Hepatocyte (in vitro differentiated cells): ENCODE results near the gene THSD7B. TPM values are rescaled to one million over a fixed set of nuclear protein-coding genes. Genes with fewer than 3 reads are reported as not detected.

Experiments
- DNase-seq: peaks from one replicate; pipeline ENCODE4 v3.0.0-alpha.2; 2016; ENCODE audit warnings: low spot score
- H2AFZ ChIP-seq: fragments of 200-600 bp; sonication (generic); 2 replicates; pipeline ENCODE4 v1.6.0; 2016; ENCODE audit warnings: antibody characterized with exemption, mild to moderate bottlenecking
- H3K27ac ChIP-seq: fragments of 200-600 bp; sonication (generic); 2 replicates; pipeline ENCODE4 v1.5.1; 2016; ENCODE audit warnings: mild to moderate bottlenecking
- H3K27me3 ChIP-seq: fragments of 200-600 bp; sonication (generic); 2 replicates; pipeline ENCODE4 v1.6.1; 2016
- H3K36me3 ChIP-seq: fragments of 200-600 bp; sonication (generic); replicated peaks from 2 replicates; pipeline ENCODE4 v1.5.1; 2016; ENCODE audit warnings: low read depth; ENCODE audit not compliant: insufficient read depth
- H3K4me1 ChIP-seq: fragments of 200-600 bp; sonication (generic); 2 replicates; pipeline ENCODE4 v1.5.1; 2016; ENCODE audit warnings: mild to moderate bottlenecking, moderate library complexity; ENCODE audit not compliant: insufficient read depth
- H3K4me2 ChIP-seq: fragments of 200-600 bp; sonication (generic); 2 replicates; pipeline ENCODE4 v1.6.0; 2016
- H3K4me3 ChIP-seq: fragments of 200-600 bp; sonication (generic); 2 replicates; pipeline ENCODE4 v1.5.1; 2016; ENCODE audit warnings: mild to moderate bottlenecking
- H3K79me2 ChIP-seq: fragments of 200-600 bp; sonication (generic); 2 replicates; pipeline ENCODE4 v1.6.0; 2017; ENCODE audit warnings: mild to moderate bottlenecking
- H3K9me2 ChIP-seq: fragments of 200-600 bp; sonication (generic); replicated peaks from 2 replicates; pipeline ENCODE4 v1.6.0; 2017; ENCODE audit warnings: mild to moderate bottlenecking; ENCODE audit not compliant: insufficient read depth
- H3K9me3 ChIP-seq: fragments of 200-600 bp; sonication (generic); 2 replicates; pipeline ENCODE4 v1.5.1; 2016; ENCODE audit warnings: low read depth, mild to moderate bottlenecking
- H4K20me1 ChIP-seq: fragments of 200-600 bp; sonication (generic); 2 replicates; pipeline ENCODE4 v1.6.0; 2016; ENCODE audit warnings: mild to moderate bottlenecking; ENCODE audit not compliant: insufficient read depth, poor library complexity, severe bottlenecking
- CTCF ChIP-seq: fragments of 200-600 bp; sonication (generic); IDR thresholded peaks from 2 replicates; pipeline ENCODE4 v1.5.1; 2016; ENCODE audit warnings: antibody characterized with exemption, mild to moderate bottlenecking; ENCODE audit not compliant: poor library complexity
- EZH2 ChIP-seq: fragments of 200-600 bp; sonication (generic); IDR thresholded peaks from 2 replicates; pipeline ENCODE4 v1.6.1; 2016; ENCODE audit warnings: antibody characterized with exemption, mild to moderate bottlenecking, borderline replicate concordance
- EZH2phosphoT487 ChIP-seq: fragments of 200-600 bp; sonication (generic); IDR thresholded peaks from one replicate; pipeline ENCODE4 v1.6.1; 2018; ENCODE audit warnings: antibody characterized with exemption, mild to moderate bottlenecking, low read depth, moderate library complexity; ENCODE audit not compliant: unreplicated experiment, severe bottlenecking
- WGBS: methylation state at CpG from one replicate; pipeline ENCODE4 v1.1.6; 2016; ENCODE audit warnings: low lambda C conversion rate; ENCODE audit errors: missing lambda C conversion rate; 5-methylcytosine and 5-hydroxymethylcytosine counted together
- polyA plus RNA-seq: library from polyadenylated mRNA; unstranded; fragments of >200 nt; fragmentation: Nextera tagmentation; extraction: Ambion mirVana; gene quantifications from 2 replicates; pipeline ENCODE4 v1.2.1, GENCODE V29; 2016
- total RNA-seq: library from RNA; depleted of rRNA; stranded (reverse); fragments of >200 nt; gene quantifications from 2 replicates; pipeline ENCODE4 v1.2.3, GENCODE V29; 2014

THSD7B gene
- total and polyA plus RNA-seq, 2 experiments from 2014 or later = 0.48 to 5.7 TPM

GRCh38 chr2:137194111-137194510, 428.8 kb downstream of the THSD7B start:
- no peaks in the 10 kb centered on the region for H3K79me2 ChIP-seq
- no peak overlapping the region for H3K4me3 ChIP-seq
- DNase-seq = no peak
- 46% methylated on average over 1 of the region's 1 CpG for WGBS
- no peaks in the 10 kb centered on the region for H3K4me1 ChIP-seq
- no peaks in the 10 kb centered on the region for H3K9me3 ChIP-seq
- no peak for TF ChIP-seq EZH2
- TF ChIP-seq CTCF = no peak
- TF ChIP-seq EZH2phosphoT487 = no peak
- H3K27ac ChIP-seq = no peak overlapping the region
- no peaks in the 10 kb centered on the region for H3K36me3 ChIP-seq
- H4K20me1 ChIP-seq = no peaks in the 10 kb centered on the region
- no peak overlapping the region for H3K4me2 ChIP-seq
- no peaks in the 10 kb centered on the region for H3K27me3 ChIP-seq
- no peaks in the 10 kb centered on the region for H3K9me2 ChIP-seq
- H2AFZ ChIP-seq = no peak overlapping the region

- Histone ChIP-seq H3K36me3 (no peaks in the 10 kb centered on the region), H2AFZ (no peak overlapping the region), H3K79me2 (no peaks in the 10 kb centered on the region), H4K20me1 (no peaks in the 10 kb centered on the region), H3K9me2 (no peaks in the 10 kb centered on the region), H3K9me3 (no peaks in the 10 kb centered on the region), H3K27ac (no peak overlapping the region), H3K27me3 (no peaks in the 10 kb centered on the region), H3K4me2 (no peak overlapping the region), H3K4me1 (no peaks in the 10 kb centered on the region), H3K4me3 (no peak overlapping the region)
- no peak for DNase-seq
- 92% methylated on average over 1 of the region's 1 CpG for WGBS
- TF ChIP-seq CTCF (no peak), EZH2 (no peak), EZH2phosphoT487 (no peak)
Measured at GRCh38 chr2:137199751-137200150, 434.4 kb downstream of the THSD7B start.

GRCh38 chr2:137202318-137202717, 437.0 kb downstream of the THSD7B start:
- no peaks in the 10 kb centered on the region for H3K9me3 ChIP-seq
- WGBS = 39% methylated on average over 4 of the region's 4 CpGs
- H3K4me3 ChIP-seq = no peak overlapping the region
- no peaks in the 10 kb centered on the region for H3K27me3 ChIP-seq
- DNase-seq = peak; percentile 15
- H3K36me3 ChIP-seq = no peaks in the 10 kb centered on the region
- no peak overlapping the region for H2AFZ ChIP-seq
- TF ChIP-seq EZH2 (no peak), EZH2phosphoT487 (no peak), CTCF (no peak)
- H3K4me2 ChIP-seq = no peak overlapping the region
- H3K79me2 ChIP-seq = no peaks in the 10 kb centered on the region
- H3K27ac ChIP-seq = no peak overlapping the region
- no peaks in the 10 kb centered on the region for H4K20me1 ChIP-seq
- H3K9me2 ChIP-seq = no peaks in the 10 kb centered on the region
- H3K4me1 ChIP-seq = no peaks in the 10 kb centered on the region

- Histone ChIP-seq H2AFZ (no peak overlapping the region), H3K9me2 (no peaks in the 10 kb centered on the region), H3K79me2 (no peaks in the 10 kb centered on the region), H3K36me3 (no peaks in the 10 kb centered on the region), H3K27ac (no peak overlapping the region), H3K9me3 (no peaks in the 10 kb centered on the region), H3K4me1 (peaks cover 8% of the 10 kb centered on the region), H3K4me3 (no peak overlapping the region), H4K20me1 (no peaks in the 10 kb centered on the region), H3K4me2 (no peak overlapping the region), H3K27me3 (no peaks in the 10 kb centered on the region)
- WGBS = 89% methylated on average over 3 of the region's 3 CpGs
- TF ChIP-seq EZH2phosphoT487 = no peak
- TF ChIP-seq EZH2 = no peak
- no peak for DNase-seq
Measured at GRCh38 chr2:137205324-137205723, 440.0 kb downstream of the THSD7B start.
